HT1080 (cell line): ENCODE measurements around the gene NOC4L. TPM values are rescaled to one million over a fixed set of nuclear protein-coding genes. Genes with fewer than 3 reads are reported as not detected.

Source experiments
- DNase-seq: peaks from one replicate; pipeline ENCODE4 v3.0.0-alpha.2; 2015; ENCODE audit warnings: low read depth
- small RNA-seq: library from RNA; depleted of rRNA; stranded (forward); fragments of <200 nt; gene quantifications from one replicate; pipeline ENCODE3, GENCODE V24; 2014
- total RNA-seq: library from RNA; depleted of rRNA; stranded (reverse); fragments of >200 nt; shearing (Covaris generic); gene quantifications from 2 replicates; pipeline ENCODE4 v1.2.3, GENCODE V29; 2014; rRNA removed

NOC4L gene
- total RNA-seq, 1 experiment from 2014 or later, result 37.5 TPM

- no peak for DNase-seq
These were observed 52.0 kb downstream of the NOC4L start for GRCh38 chr12:132196038-132196872.

- DNase-seq, result no peak
These were observed 52.7 kb downstream of the NOC4L start for GRCh38 chr12:132196873-132197390.

DNA sequence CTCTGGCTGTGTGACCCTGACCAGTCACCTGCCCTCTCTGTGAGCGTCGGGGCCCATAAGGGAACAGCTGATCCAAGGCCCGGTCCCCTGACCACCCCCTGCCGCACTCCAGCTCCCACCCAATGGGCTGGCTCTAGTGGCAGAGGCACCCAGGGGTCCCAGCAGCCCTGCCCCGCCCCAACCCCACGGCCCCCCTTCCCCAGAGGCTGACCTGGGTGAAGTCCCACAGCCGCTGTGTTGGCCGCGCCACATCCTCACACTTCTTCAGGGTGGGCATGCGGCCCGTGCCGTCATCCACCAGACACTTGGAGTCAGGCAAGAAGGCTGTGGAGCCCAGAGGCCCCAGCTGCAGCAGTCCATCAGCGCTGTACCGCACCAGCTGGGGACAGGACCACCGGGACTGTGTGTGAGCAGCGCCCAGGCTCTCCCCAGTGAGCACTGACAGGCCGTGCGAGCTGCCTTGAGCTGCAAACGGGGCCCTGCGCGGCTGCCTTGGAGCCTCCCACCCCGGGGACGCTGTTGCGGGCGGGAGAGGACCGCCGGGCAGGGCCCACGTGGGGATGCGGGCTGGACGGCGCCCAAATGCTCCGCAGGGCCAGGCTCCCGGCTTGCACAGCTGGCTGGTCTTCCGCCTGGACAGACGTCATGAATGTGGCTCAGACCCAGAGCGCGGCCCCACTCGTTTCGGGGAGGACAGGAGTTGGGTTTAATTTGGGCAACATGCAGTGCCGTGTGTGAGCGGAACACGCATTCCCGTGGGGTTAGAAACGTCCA lies 53.5 kb downstream of the NOC4L start:
- no peak for DNase-seq

- DNase-seq, result no peak
These were observed 54.8 kb downstream of the NOC4L start for GRCh38 chr12:132199101-132199500.

GRCh38 chr12:132199526-132200319 lies 55.5 kb downstream of the NOC4L start:
- DNase-seq, result no peak

DNA sequence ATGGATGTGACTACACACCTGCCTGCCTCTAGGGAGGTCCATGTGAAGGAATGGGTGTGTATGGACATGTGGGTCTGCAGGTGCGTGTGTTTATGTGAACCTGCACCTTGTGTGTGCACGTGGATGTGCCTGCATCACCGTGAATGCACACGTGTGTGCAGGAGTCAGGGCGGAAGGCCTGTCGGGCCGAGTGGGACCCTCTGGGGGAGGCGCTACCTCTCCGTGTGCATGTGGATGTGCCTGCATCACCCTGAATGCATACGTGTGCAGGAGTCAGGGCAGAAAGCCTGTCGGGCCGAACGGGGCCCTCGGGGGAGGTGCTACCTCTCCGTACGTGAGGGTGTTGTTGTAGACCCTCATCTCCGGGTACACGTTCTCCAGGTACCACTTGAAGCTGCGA lies 56.5 kb downstream of the NOC4L start:
- no peak for DNase-seq

DNA sequence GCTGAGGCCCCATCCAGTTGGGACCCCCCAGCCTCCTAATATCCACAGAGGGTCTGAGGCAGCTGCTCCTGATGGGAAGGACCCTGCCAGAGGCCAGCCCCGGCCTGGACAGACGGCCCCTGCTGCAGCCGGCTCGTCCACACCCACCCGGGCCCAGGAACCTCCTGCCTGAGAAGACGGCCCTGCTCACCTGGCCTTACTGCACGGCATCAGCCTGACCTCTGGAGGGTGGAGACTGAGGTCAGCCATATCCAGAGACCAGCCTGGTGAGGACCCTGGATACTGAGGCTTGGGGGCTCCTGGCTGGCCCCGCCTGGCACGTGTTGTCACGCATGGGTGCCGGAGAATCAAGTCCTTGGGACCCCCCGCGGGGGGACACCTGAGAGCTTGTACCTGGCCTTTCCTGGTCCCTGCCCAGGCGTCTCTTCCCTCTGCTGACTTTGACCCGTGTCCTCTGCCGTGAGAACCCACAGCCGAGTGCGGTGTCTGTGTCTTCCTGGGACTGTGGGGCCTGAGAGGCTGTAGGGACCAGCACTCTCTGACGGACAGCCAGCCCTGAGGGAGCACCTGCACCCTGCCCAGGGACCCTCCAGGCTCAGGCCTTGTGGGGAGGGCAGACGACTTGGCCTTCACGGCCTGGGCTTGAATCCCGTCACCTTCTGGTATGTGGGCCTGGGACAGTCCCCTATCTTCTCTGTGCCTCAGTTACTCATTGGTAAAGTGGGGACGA lies 57.3 kb downstream of the NOC4L start:
- no peak for DNase-seq

Small RNA genes lying within 50 kb of the gene (small RNA-seq; reads per million reads assigned to genes)
- not detected for gene AC138466.3

Other genes with a start within 250 kb of the NOC4L start
- 1.8 and 4.6 TPM in 2 replicates for gene ULK1, start 249.8 kb upstream of the NOC4L start, total RNA-seq
- 30.5 and 42.1 TPM in 2 replicates for gene PUS1, start 215.2 kb upstream of the NOC4L start, total RNA-seq
- gene EP400, start 194.5 kb upstream of the NOC4L start, total RNA-seq, result 8.0 and 10.8 TPM in 2 replicates
- 10.5 and 11.8 TPM in 2 replicates for gene DDX51, start 138 bp upstream of the NOC4L start, total RNA-seq
- gene GALNT9, start 185.1 kb downstream of the NOC4L start, total RNA-seq, result 0.30 TPM in 1 of 2 replicates, not detected in the other